HG03571 (cell line): ENCODE results near the gene SDK1.

Experiments used
- ATAC-seq: cut with Tn5 transposase; IDR thresholded peaks from one replicate; pipeline ENCODE4 v1.9.1; 2021; ENCODE audit not compliant: unreplicated experiment

The SDK1 gene

GRCh38 chr7:4009211-4010060 is 708.4 kb downstream of the SDK1 start:
- ATAC-seq = no peak

DNA sequence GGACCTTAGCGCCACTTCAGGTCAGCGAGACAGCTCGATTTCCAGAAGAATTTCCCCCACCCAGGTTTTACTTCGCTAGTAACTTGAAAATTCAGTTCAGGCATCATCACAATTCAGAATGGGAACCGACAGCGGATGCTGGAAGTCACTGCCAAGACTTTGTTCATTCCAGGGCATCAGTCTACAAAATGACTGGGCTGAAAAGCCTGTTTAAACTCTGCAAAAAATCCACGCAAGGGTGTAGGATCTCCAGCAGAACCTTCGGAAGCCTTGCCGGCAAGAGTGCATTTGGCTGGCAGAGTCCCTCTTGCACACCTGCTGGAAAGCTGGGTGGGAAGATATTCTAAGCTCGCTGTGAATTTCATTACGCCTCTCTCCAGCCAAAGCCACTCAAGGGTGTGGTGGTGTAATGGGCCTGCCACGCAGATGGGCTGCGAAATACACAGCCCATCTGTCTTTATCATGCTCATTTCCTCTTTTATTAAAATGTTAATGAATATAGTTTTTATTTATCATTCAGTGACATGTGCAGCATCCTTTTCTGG is 709.1 kb downstream of the SDK1 start:
- no peak for ATAC-seq

GRCh38 chr7:4010923-4011656 is 710.0 kb downstream of the SDK1 start:
- no peak for ATAC-seq

GRCh38 chr7:4013793-4014192 is 712.7 kb downstream of the SDK1 start:
- no peak for ATAC-seq

DNA sequence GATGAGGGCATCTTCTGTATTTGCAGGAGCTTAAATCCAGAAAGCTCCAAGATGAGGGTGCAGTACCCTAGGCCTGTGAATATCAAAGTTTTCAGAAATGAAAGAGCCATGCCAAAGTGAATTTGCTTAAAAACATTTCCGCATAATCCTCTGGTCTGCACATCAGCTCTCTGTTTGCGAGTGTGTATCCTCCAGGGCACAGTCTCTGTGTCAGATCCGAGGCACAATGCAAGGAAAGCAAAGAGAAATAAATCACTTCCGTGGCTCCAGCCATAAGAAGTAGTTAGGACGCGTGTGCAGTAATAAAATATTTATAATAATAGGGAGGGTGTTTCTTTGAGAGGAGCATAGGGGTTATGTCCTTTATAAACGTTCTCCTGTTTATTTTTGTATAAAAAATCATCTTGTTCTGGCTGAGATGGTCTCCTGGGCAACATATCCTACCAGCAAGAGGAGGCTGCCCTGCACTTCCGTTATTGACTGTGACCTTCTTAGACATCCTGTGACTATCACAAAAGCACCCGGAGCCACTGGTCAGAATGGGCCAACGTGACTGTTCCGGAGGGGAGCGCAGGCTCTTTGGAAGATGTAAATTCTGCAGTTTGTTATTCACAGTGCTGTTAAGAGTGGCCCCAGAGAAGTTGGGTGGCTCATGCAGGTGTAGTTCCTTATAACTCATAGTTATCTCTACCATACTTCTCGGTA is 713.4 kb downstream of the SDK1 start:
- ATAC-seq = no peak

DNA sequence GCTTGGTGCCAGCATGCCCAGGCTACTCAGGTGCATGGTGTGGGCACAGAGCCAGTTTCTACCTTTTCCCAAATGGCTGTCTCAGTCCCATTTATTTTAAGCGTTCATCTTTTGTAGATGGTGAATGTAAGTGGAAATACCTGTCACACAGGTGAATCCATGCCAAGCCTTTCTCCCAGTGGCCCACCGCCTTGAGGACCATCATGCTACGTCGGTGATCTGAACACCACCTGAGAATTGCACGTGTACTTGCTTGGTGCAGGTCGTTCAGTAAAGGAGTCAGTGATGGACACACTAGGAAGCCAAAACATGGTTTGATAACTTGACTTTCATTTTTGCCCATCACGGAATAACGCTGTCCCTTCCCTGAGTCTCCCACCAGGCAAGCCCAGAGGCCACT is 714.3 kb downstream of the SDK1 start:
- ATAC-seq = no peak

DNA sequence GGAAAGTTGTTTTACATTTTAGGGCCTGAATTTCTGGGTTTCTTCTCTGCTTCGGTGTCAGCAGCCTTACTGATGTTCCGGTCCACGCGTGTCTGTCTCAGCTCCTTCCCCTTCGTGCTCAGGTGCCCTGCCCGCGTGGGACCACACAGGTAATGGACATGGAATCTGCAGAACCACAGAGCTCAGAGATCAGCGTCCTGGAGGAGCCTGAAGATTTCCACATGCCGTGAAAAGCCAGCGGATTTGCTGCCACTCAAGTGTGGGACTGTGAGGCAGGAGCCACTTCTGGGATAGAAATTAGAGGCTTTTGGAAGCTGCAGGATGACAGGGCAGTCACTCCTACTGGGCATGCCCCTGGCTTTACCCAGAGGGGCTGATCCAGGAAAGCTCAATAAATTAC is 714.9 kb downstream of the SDK1 start:
- no peak for ATAC-seq

- ATAC-seq = no peak
Observed at GRCh38 chr7:4017081-4017480, 716.0 kb downstream of the SDK1 start.

DNA sequence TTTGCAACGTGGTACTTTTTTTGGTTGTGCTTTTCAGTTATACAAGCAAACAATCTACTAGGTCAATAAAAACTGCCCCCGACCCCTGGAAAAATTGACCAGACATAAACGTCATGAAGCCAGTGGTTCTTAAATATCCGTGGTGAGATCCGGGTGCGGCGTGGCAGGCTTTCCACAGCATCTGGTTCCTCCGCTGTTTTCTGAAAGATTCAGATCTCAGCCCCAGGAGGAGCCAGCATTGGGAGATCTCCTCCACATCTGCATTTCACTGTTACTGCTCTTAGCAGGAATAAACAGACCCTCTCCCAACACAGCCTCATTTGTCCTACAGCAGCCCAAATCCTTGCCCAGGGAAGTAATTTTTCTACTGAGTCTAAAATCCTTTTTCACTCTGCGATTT is 716.7 kb downstream of the SDK1 start:
- no peak for ATAC-seq

DNA sequence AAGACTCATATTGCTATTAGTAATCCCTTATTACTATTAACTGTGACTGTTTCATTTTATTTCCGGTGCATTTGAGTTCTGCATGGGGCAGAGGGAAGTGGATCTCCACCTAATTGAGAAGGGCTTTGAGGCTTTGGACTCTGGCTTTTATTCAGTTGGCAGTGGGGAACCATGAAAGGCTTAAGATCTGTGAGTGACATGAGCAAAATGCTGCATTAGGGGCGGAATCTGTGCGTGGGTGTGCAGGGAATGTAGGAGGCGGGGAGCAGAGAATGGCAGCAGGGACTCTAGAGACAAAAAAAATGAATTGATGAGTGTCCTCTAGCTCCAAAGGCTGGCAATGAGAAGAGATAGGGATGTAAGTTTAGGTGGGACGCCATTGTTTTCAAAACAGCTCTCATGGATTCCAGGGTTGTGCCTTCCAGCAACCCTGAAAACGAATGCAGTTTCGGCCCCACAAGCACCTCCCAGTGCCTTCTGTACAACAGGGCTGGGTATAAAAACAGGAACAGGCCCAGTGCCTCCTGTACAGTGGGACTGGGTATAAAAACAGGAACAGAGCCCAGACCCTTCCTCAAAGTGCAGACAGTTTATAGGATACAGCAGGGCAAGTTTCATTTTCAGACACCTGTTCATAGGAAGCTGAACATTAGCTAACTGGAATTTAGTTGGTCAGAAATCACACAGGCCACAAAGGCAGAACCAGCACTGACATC is 717.7 kb downstream of the SDK1 start:
- ATAC-seq = no peak

GRCh38 chr7:4020086-4020485 is 719.0 kb downstream of the SDK1 start:
- ATAC-seq = no peak

GRCh38 chr7:4021413-4021812 is 720.4 kb downstream of the SDK1 start:
- no peak for ATAC-seq

- ATAC-seq = no peak
Observed at GRCh38 chr7:4022265-4022664, 721.2 kb downstream of the SDK1 start.

DNA sequence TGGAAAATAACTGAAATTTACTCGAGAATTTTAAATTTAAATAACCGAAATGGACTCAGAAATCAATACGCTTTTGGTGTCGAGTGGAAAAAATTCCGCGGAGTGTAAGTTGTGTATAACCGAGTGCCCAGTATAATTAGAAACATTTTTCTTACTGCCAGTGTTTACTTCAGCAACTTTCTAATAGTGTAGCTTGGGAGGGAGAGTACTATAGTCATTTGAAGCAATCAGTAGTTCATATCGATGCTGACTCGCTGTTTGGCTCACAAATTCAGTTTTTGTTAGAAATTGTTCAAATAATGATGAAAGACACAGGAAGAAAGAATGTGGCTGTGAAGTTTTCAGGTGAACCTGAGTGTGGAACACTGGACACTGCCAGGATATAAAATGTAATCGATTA is 722.5 kb downstream of the SDK1 start:
- ATAC-seq = no peak

DNA sequence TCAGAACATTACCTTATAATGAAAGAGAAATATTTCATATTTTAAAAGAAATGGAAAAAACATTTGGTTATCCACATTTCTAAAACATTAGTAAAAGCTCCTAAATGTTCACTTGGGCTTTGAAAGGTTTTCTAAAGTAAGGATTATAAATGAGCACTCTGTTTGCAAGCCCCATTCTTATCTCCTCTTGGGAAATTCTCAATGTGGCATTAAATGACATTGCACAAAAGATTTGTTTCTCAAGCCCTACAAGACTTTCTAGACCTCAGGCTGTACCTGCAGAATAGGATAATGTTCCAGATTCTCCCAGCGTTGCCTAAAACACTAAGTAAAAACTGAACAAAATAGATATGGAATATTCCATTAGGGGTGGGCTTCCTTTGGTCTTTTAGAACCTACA is 723.1 kb downstream of the SDK1 start:
- ATAC-seq = no peak

DNA sequence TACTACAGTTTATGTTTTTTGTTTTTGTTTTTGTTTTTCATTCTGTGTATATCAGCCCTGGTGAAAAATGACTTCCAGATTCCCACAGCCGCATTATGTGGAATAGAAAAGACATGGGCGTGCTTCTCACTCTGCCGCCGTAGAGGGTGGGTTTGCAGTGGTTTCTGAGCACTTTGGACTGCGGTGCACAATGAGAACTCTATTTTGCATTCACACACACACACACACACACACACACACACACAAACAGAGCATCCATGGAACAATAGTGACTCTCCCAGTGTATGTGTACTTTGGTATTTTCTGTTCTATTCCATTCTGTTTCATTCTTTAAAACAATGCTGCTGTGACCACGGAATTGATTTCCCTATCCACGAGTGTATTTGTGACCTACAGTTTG is 723.8 kb downstream of the SDK1 start:
- ATAC-seq = no peak

GRCh38 chr7:4025210-4025609 is 724.2 kb downstream of the SDK1 start:
- ATAC-seq = no peak

GRCh38 chr7:4025694-4026615 is 724.9 kb downstream of the SDK1 start:
- ATAC-seq = no peak

GRCh38 chr7:4026941-4027486 is 726.0 kb downstream of the SDK1 start:
- ATAC-seq = no peak

DNA sequence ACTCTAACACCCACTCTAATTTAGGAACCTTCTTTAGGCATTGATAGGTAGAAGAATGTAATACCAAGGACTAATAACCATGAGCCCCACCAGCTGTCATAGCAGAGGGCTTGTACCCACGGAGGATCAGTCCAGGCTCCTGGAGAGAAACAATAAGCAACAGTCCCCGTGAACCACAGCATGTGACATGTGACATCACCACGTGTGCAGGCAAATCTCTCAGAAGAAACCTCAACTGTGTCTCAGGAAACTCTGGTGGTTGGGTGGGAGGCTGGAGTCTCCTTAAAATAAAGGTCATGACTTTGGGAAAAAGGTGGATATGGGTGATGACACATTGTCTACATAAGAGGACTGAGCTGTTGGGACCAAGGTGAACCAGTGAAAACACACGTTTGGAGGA is 727.2 kb downstream of the SDK1 start:
- ATAC-seq = no peak
